HG02623 (cell line): ENCODE measurements around the gene KIF17.
"Not testable (repeated sequence)": the region's sequence is repeated elsewhere in the genome, so short reads cannot be mapped to it uniquely, and the experiment has no call there.

Source experiments
- ATAC-seq: cut with Tn5 transposase; IDR thresholded peaks from one replicate; pipeline ENCODE4 v1.9.1; 2021; ENCODE audit warnings: moderate library complexity; ENCODE audit not compliant: unreplicated experiment

Gene KIF17

DNA sequence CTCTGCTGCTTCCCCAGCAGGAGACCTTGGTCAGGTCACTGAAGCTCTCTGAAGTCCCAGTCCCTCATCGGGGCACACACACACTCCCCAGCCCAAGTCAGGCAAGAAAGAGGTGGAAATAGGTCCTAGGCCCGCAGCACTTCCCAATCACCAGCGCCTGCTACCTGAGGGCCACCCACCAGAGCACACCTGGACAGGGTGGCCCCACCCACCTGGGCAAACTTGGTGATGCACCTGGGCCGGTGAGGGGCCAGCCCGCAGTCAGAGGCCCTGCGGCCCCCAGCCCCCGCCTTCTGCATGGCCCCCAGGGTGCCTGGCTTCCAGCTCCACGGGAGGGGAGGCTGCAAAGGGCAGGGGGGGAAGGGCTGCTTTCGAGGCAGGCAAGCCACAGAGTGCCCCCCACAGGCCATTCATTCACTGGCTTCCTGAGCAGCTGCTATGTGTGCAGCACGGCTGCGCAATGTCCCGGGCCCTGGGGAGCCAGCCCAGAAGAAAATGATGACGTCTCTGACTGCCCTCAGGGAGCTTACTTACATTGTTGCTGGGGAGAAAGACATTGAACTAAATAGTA is 10.0 kb upstream of the KIF17 start:
- no peak for ATAC-seq

DNA sequence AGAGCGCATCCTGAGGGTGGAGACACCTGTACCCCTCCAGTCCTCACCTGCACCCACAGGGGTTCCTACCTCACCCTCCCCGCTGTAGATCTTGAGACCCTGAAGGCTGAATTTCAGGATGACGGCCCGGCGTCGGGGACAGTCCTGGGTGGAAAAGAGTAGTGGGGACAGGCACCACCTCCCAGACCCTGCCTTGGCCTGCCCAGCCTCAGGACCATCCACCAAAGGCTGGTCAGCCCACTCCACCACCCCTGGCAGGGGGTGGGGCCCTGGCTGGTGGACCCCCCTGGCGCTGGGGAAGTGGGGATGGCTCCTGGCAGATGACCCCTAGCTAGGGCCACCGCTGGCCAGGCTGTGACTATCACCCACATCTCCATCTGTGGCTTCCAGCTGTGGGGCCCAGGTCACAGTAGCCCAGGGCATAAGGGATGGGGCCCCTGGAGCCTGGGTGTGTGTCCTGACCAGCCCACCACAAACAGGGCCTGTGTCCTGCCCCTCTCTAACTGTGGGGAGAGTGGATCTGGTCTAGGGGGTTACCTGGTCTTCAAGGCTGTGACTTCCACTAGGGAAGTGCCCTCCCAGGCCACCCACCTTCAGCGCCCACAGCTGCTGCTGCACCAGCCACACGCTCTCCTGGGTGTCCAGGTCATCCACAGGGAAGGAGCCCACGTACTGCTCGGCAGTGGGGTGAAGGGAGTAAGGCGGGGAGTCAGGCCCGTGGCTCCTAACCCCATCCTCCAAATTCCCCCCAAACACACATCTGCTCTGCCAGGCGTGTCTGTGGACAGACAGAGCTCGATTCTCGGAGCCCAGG is 9.3 kb upstream of the KIF17 start:
- no peak for ATAC-seq

DNA sequence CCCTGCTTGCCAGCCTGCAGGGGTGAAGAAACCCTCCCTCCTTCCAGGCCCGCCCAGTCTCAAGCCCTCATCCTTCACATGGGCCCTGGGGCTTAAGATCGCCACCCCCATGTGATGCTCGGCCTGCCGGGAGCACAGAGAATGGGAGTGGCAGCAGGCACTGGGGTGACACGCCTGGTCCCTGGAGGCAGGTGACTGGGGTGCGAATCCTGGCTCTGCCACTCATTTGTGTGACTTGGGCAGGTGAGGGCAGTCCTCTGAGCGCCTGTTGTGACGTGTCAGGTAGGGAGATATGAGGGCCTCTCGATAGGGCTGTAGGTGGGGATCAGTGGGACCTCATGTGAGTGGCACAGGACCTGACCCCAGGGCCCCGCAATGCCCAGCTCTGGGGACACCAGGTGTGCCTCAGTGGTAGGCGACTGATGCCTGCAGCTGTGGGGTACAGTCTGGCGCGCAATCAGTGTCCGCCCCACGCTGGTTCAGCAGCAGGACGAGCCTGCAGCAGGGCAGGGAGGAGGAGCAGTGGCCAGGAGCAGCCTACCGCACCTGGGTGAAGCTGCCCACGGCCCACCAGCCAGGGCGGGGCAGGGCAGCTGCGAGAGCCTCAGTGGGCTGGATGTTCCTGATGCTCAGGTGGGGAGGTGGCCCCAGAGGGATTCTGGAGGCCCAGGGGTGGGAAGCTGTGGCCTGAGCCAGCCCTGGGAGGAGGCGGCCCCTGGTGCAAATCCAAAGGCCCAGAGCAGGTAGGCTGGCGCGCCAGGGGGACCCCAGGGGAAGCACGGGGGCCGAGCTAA is 8.5 kb upstream of the KIF17 start:
- no peak for ATAC-seq

DNA sequence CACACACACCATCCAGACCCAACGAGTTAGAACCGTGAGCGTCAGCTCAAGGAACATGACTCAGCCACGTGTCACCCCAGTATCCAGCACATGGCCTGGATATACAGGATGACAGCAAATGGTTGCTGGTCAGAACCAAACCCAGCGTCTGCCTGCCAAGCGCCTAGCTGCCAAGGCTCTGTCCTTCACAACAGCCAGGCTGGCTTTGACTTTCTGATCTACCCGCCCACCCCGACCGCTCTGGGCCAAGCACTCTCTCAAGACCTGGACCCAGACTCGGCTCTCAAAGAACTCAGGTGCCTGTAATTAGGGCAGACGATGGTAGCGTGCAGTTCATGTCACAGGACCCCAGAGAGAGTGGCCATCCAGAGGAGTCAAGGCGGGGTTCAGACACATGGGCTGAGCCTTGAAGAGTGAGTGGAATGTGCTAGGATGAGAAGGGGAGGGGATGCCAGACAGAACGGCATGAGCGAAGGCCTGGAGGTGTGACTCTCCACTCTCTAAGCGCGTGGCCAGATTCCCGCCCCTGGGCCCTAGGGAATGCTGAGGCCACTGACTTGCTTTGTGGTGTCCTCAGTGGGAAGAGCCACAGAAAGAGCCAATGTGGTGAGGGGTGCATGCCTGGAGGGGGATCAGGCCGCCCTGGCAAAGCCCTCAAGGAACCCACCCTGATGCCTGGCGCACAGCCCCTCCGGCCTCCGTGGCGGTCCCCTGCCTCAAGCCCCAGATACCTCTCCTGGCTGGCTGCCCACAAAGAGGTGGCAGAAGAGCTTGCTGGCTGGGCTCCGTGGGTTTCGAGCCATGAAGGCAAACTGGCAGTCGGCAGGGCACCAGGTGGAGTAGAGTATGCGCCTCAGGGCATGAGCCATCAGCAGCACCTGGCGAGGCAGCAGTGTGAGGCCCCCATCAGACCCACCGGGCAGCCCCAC is 7.6 kb upstream of the KIF17 start:
- no peak for ATAC-seq

DNA sequence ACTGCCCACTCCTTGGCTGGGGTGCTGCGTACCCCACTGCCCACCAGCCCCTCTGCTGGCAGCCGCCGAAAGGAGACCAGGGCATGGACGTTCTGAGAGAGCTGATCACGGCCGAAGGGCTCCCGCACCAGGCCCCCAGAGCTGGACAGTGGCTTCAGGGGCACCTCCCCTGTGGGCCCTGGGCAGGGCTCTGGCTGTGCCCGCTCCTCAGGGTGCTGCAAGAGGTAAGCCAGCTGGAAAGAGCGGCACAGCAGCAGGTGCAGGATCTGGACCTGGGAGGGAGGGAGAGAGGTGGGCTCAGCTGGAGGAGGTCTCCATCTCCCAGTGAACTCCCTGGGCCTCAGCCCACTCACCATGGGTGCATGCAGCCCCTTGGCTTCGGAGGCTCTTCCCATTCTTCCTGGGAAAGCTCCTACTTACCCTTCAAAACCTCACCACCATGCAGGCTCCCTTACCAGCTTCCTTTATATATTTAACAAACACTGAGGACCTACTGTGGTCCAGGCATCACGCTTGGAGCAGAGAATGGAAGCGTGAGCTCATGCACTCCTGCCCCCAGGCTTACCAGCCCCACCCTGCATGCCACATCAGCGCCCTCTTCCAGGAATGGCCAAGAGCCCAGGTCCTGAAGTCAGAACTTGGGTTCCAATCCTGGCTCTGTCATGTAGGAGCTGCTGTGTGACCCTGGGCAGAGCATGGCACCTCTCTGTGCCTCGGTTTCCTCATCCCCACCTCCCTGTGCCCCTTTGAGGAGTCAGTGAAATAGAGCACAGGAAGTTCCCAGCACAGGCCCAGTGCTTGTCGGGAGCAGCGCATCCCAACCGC is 6.8 kb upstream of the KIF17 start:
- ATAC-seq = no peak

DNA sequence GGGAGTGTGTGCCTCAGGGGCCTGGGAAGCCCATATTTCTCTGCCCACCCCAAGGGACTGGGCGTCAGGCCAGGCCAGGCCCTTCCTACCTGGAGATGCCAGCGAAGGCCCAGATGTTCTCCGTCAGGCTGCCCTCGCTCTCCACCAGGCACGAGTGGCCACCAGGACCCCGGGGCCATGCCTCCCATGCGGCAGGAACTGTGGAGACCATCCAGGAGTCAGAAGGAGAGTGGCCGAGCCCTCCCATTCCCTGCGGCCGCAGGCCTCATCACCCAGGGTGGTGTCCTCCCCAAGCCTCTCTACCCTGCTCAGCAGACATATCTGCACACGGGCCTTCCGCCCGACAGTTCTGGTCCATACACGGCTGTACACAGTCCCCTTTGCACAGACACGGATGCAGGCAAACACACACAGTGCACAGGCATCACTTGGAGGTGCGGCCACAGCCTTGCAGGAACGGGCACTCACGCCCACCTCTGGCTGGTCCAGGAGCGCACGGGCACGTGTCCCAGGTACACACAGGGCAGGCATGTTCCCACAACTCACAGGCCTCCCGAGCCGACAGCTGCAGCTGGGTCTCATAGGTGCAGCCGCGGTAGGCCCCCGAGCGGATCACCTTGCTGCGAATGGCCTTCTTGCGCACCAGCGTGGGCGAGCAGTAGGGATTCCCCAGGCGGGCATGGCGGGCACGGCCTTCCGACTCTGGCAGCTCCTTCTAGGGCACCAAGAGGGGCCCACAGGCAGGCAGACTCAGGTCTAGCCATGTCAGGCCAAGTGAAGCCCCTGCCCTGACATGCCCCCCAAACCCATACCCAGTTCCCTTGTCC is 5.9 kb upstream of the KIF17 start:
- ATAC-seq = no peak

DNA sequence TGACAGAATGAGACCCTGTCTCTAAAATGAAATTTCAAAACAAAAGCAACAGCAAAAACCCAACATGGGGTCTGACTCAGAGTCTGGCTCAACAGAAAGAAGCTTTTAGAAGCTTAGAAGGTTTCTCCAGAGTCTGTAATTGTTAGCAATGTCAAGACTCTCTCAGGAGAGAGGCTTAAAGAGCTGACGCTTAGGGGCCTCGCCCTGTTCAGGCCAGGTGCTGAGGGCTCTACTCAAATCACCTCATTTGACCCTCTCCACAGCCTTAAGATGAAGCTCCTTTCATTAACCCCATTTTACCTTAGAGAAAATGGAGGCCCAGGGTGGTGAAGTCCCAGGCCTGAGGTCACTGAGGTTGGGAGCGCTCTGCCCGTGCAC is 5.3 kb upstream of the KIF17 start:
- no peak for ATAC-seq

DNA sequence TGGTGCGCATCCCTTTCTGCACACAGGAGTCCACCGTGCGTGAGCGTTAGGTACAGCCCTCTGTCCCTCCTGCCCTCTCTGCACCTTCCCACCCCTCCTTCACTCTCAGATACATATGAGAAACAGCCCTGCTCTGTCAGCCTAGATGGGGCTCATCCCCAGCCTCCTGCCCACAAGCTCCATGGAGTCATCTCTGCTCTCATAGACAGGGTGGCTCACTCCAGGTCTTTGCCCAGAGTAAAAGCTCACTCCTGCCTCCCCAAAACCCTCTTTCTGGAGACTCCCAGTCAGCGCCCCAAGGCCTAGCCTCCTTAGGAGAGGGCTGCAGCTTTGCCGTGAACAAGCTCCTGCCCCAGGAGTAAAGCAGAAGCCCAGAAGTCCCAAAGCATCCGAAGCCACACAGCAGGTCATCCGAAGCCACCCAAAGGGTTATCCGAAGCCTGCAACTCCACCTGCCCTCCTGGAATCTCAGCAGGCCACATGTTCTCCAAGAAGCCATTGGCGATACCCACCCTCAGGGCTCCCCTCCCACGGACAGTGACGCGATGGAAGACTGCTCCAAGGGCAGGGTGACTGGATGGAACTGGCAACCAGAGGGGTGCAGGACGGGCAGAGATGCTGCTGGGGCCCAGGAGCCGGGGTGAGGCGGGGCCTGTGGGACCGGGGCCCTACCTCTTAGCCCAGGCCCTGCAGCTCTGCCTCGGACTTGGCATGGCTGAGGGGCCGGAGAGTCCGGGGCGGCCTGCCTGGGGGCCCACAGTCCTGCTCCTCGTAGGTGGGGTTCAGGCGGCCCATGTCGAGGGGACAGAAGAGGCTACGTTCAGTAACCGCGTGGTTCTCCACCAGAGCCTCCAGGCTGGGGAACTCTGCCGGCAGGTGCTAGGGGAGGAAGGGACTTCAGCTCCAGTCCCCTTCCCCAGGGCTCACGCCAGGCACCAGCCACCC is 3.6 kb upstream of the KIF17 start:
- ATAC-seq = no peak

DNA sequence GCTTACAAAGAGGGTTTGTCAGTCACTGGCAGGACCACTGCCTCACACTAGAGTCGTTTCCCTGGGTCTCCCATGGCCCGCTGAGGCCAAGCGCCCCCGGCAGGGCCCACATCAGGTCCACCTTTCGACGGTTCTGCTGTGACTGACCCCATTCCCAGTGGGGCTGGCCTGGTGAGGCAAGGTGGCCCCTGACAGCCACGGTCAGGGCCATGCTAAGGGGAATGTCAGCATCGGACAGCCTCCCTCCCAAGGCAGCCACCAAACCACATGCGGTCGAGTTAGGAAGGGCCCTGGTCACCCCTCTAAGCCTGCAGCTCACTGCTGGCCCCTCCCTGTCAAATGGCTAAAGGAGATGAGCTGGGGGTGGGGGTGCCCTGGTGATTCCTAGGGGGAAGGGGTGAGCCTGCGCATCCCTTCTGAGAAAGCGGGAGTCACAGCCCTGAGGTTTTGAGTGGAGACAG is 2.9 kb upstream of the KIF17 start:
- ATAC-seq = no peak

DNA sequence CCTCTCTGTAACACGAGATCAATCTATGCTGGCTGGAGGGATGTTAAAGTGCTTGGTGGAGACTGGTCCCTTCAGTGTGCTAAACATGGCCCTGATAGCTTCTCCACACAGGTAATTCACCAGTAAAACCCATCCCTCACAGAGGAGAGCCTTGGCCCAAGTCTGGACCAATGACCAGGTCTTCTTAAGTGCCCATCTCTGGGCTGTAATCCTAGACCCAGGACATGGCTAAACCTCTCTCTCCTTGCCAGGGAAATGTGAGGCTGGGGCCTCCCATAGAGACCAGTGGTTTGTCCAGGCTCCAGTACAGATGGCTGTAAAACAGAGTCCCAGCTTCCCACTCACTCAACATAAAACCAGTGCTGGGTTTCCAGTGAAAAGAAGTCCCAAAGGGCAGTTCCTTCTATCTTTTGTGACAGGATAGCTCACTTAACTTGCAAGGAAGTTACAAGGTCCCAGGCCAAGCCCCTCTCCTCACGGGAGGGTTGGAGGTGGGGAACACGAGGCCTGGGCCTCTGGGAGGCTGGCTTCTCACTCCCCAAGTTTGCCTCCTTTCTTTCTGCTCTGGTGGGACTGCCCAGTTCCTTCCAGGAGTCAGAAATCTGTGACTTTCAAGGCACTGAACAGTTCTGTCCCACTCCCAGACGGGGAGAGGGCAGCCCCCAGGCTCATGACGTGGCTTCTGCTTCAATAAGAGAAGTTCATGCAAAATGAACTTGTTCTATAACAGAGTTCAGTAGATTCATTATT is 2.2 kb upstream of the KIF17 start:
- ATAC-seq = no peak

DNA sequence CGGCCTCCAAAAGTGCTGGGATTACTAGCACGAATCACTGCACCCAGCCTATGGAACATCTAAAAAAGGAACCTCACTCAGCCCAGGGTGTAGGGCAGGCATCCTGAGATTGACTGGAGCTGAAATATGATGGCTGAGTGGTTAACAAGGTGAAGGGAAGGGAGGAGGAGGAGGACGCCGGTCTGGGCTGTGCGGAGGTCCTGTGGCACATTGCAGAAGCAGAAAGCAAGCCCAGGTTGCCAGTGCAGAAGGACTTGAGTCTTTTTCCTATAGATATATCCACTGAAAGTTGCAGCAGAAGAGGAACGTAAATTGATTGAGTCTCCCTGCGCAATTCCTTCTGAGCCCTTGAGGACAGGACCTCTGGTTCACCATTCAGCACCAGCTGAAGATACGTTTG is 1.5 kb upstream of the KIF17 start:
- no peak for ATAC-seq

DNA sequence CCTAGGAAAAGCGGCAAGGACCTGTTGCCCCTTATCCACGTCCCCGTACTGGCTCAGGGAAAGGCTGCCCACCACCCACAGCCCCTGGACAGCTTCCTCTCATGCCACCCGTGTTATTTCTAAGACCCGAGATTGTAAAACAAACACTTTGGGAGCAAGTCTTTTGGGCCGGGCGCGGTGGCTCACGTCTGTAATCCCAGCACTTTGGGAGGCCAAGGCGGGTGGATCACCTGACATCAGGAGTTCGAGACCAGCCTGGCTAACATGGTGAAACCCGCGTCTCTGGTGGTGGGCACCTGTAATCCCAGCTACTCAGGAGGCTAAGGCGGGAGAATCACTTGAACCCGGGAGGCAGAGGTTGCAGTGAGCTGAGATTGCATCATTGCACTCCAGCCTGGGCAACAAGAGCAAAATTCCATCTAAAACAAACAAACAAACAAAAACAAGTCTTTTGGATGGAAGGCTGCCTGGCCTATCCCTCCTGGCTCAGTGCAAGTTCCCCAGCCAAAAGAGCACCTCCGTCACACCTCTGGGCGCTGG is 606 bp upstream of the KIF17 start:
- not testable (repeated sequence) for ATAC-seq

DNA sequence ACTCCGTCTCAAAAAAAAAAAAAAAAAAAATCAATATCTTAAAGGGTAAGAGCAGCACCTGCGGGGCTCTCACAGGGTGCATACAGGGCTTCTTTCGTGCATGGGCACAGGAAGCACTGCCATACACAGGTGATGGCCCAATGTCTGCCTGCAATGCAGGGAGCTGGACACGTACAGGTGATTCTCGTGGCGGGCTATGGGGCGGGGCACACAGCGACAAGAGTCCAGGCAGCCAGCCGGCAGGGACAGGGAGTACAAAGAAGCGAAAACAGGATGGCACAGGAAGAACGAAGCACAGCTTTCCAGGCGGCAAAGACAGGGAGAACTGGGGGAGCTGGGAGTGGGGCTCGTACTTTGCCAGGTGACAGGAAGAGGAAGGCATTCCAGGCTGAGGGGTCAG is 1.6 kb downstream of the KIF17 start:
- no peak for ATAC-seq

DNA sequence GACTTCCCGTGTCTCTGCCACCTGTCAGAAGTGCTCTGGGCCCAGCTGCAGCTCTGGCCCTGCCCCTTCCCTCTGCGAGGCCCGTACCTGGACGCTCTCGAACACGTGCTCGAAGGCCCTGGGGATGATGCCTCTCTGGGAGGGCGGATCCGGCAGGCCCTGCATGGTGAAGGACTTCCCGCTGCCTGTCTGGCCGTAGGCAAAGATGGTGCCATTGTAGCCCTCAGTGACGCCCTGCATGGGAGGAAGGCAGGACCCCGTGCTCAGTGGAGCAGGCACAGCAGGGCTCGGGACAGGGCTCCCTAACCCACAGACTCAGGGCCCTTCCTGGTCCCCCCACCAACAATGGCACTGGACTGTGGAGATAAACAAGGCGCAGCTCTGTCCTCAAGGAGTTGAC is 2.4 kb downstream of the KIF17 start:
- ATAC-seq = no peak

DNA sequence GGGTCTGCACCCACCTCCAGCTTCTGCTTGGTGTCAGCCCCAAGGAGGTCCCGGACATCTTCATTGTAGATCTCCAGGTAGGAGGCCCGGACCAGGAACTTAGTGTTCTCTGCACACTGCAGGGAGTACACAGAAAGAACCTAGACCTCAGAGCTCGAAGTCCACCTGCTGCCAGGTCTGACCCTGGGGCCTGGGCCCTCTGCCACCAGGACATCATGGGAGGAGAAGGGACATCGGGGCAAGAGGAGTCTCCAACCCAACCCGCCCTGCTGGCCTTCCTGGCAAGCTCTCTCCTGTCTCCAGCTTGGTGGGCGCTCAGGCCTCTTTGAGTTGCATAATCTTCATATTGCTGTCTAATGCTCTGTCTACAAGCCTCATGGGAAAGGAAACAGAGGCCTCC is 4.4 kb downstream of the KIF17 start:
- no peak for ATAC-seq

DNA sequence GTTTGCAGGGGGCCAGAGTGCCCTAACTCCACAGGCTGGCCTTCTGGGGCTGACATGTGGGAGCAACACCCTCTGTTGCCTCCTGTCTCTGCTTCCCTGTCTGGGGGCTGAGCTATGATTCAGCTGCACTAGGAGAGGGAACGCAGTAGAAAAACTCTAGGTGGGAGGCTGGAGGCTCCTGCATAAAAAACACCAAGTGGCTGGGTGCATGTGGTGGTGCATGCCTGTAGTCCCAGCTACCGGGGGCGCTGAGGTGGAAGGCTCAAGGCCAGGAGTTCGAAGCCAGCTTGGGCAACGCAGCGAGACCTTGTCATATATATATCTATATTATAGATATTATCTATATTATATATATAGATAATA is 5.6 kb downstream of the KIF17 start:
- ATAC-seq = no peak
